BLaER1 (cell line): Measurements from ENCODE around the gene KCNB1.

Experiments used
- H3K27ac ChIP-seq: shearing (Covaris generic); formaldehyde crosslinking; 2 replicates; pipeline ENCODE4 v1.8.1; 2022
- H3K27me3 ChIP-seq: shearing (Covaris generic); formaldehyde crosslinking; 2 replicates; pipeline ENCODE4 v1.8.1; 2022
- H3K36me3 ChIP-seq: shearing (Covaris generic); formaldehyde crosslinking; 2 replicates; pipeline ENCODE4 v1.8.1; 2022
- H3K4me1 ChIP-seq: shearing (Covaris generic); formaldehyde crosslinking; 2 replicates; pipeline ENCODE4 v1.8.1; 2022
- H3K4me2 ChIP-seq: shearing (Covaris generic); formaldehyde crosslinking; 2 replicates; pipeline ENCODE4 v1.8.1; 2022
- H3K4me3 ChIP-seq: shearing (Covaris generic); formaldehyde crosslinking; 2 replicates; pipeline ENCODE4 v1.8.1; 2022
- H3K9ac ChIP-seq: shearing (Covaris generic); formaldehyde crosslinking; 2 replicates; pipeline ENCODE4 v1.8.1; 2022
- H3K9me3 ChIP-seq: shearing (Covaris generic); formaldehyde crosslinking; 2 replicates; pipeline ENCODE4 v1.8.1; 2022
- H4K20me1 ChIP-seq: shearing (Covaris generic); formaldehyde crosslinking; 2 replicates; pipeline ENCODE4 v1.8.1; 2022
- Cebpa-rat ChIP-seq: shearing (Covaris generic); IDR thresholded peaks from 2 replicates; pipeline ENCODE4 v1.8.1; 2022

The KCNB1 gene

DNA sequence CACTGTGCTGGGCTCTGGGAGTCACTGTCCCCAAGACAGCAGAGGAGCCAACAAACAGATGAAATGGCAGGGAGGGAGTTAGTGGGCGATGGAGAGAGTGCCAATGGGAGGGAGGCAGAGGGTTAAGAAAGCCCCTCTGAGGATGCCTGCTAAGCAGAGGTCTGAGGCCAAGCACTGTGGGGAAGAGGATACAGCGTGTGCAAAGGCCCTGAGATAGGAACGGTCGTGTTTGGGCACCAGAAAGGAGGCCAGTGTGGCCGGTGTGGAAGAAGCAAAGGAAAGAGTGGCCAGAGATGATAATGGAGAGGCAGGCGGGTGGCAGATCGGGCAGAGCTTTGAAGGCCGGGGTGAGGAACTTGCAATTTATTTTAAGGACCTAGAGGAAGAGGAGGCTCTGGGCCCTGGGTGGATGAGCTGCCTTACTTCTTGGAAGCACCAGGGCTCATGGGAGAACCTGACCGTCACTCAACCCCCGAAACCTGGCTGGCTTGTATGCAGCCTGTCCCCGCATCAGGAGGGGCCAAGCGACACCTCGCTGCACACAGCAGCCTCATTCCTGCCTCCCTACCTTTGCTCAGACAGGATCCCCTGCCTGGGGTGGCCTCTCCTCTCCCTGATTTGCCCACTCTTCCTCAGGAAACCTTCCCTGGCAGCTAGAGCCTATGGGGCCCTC lies 73.0 kb downstream of the KCNB1 start:
- H3K4me3 ChIP-seq, result no peak overlapping the region
- H4K20me1 ChIP-seq, result no peaks in the 10 kb centered on the region
- H3K9me3 ChIP-seq, result no peaks in the 10 kb centered on the region
- H3K36me3 ChIP-seq, result no peaks in the 10 kb centered on the region
- peaks cover 3% of the 10 kb centered on the region; the same call in 1 of the 2 replicates for H3K4me1 ChIP-seq
- no peaks in the 10 kb centered on the region for H3K27me3 ChIP-seq
- H3K4me2 ChIP-seq, result no peak overlapping the region
- H3K9ac ChIP-seq, result no peak overlapping the region
- no peak overlapping the region for H3K27ac ChIP-seq
- no peak for TF ChIP-seq Cebpa-rat

DNA sequence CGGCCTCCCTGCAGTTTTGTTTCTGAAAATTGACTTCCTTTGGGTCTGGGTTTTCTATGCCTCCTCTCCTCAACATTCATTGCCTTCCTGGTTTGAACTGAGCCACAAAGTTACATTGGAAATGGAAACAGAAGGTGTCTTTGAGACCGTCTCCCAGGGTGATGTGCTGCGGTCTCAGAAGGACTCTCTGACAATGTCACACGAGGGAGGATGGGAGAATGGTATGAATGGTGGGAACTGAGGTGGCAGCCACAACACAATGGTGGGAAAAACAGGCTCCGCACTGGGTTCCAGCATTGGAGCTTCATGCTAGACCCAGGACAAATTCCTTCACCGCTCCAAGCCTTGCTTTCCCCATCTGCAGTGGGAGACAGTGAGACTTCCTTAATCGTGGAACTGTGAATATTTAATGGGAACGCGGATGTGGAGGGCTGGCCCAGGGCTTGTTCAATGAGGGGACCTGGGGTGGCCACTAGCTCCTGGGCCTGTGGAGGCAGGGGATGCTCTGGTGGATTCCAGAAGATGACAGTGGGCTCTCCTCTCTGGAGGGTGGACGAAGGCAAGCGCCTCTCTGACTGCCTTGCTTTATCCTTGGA lies 73.9 kb downstream of the KCNB1 start:
- no peak overlapping the region for H3K27ac ChIP-seq
- TF ChIP-seq Cebpa-rat, result no peak
- H3K4me2 ChIP-seq, result no peak overlapping the region
- no peaks in the 10 kb centered on the region for H3K4me1 ChIP-seq
- H3K27me3 ChIP-seq, result no peaks in the 10 kb centered on the region
- no peaks in the 10 kb centered on the region for H3K36me3 ChIP-seq
- no peaks in the 10 kb centered on the region for H3K9me3 ChIP-seq
- H4K20me1 ChIP-seq, result no peaks in the 10 kb centered on the region
- no peak overlapping the region for H3K9ac ChIP-seq
- H3K4me3 ChIP-seq, result no peak overlapping the region

GRCh38 chr20:49406666-49407065 lies 75.8 kb downstream of the KCNB1 start:
- H3K9me3 ChIP-seq, result no peaks in the 10 kb centered on the region
- no peak overlapping the region for H3K27ac ChIP-seq
- H3K4me3 ChIP-seq, result no peak overlapping the region
- no peaks in the 10 kb centered on the region for H4K20me1 ChIP-seq
- TF ChIP-seq Cebpa-rat, result no peak
- H3K27me3 ChIP-seq, result no peaks in the 10 kb centered on the region
- no peaks in the 10 kb centered on the region for H3K36me3 ChIP-seq
- H3K4me1 ChIP-seq, result no peaks in the 10 kb centered on the region
- no peak overlapping the region for H3K4me2 ChIP-seq
- no peak overlapping the region for H3K9ac ChIP-seq

DNA sequence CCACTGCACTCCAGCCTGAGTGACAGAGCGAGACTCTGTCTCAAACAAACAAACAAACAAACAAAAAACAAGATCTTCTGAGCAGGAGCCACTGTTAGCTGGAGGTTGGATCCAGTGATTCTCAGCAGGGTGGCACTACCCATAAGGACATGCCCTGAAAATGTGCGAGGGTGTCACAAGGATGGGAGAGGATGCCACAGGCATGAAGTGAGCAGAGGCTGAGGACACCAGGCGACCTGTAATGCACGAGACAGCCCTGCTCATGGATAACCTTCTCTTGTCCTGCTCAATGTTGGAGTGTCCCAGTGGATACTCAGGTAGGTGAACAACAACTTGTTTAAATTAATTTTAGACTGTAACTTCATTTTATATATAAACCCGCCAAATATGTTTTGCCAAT lies 76.8 kb downstream of the KCNB1 start:
- H3K27ac ChIP-seq, result no peak overlapping the region
- H3K9me3 ChIP-seq, result no peaks in the 10 kb centered on the region
- TF ChIP-seq Cebpa-rat, result no peak
- no peaks in the 10 kb centered on the region for H3K36me3 ChIP-seq
- no peak overlapping the region for H3K4me2 ChIP-seq
- H3K9ac ChIP-seq, result no peak overlapping the region
- no peaks in the 10 kb centered on the region for H3K27me3 ChIP-seq
- H3K4me1 ChIP-seq, result no peaks in the 10 kb centered on the region
- no peak overlapping the region for H3K4me3 ChIP-seq
- no peaks in the 10 kb centered on the region for H4K20me1 ChIP-seq

DNA sequence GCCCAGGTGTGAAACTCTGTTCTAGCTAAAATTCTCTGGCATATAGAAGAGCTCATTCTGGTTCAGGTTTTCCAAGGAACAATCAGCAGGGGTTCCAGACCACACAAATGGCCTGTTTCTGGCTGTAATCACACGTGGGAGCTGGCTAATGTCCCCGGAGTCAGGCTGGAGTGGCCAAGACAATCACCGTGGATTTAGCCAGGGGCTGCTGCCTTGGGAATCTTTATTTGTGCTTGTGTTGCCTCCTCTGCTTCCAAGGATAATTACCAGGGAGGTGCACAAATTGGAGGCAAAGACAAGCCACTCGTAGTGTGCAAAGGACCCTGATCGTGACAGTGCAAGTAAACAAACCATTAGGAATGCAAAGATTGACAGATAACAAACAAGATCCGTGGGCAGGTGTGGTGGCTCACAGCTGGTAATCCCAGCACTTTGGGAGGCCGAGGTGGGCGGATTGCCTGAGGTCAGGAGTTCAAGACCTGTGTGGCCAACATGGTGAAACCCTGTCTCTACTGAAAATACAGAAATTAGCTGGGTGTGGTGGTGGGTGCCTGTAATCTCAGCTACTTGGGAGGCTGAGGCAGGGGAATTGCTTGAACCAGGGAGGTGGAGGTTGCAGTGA lies 77.3 kb downstream of the KCNB1 start:
- Histone ChIP-seq H3K4me1 (no peaks in the 10 kb centered on the region), H4K20me1 (no peaks in the 10 kb centered on the region), H3K9ac (no peak overlapping the region), H3K9me3 (no peaks in the 10 kb centered on the region), H3K4me3 (no peak overlapping the region), H3K27ac (no peak overlapping the region), H3K4me2 (no peak overlapping the region), H3K36me3 (no peaks in the 10 kb centered on the region), H3K27me3 (no peaks in the 10 kb centered on the region)
- TF ChIP-seq Cebpa-rat, result no peak

GRCh38 chr20:49404461-49404860 lies 78.0 kb downstream of the KCNB1 start:
- Histone ChIP-seq H3K27ac (no peak overlapping the region), H3K4me1 (no peaks in the 10 kb centered on the region), H3K27me3 (no peaks in the 10 kb centered on the region), H3K4me3 (no peak overlapping the region), H3K9ac (no peak overlapping the region), H4K20me1 (no peaks in the 10 kb centered on the region), H3K9me3 (no peaks in the 10 kb centered on the region), H3K36me3 (no peaks in the 10 kb centered on the region), H3K4me2 (no peak overlapping the region)
- no peak for TF ChIP-seq Cebpa-rat

DNA sequence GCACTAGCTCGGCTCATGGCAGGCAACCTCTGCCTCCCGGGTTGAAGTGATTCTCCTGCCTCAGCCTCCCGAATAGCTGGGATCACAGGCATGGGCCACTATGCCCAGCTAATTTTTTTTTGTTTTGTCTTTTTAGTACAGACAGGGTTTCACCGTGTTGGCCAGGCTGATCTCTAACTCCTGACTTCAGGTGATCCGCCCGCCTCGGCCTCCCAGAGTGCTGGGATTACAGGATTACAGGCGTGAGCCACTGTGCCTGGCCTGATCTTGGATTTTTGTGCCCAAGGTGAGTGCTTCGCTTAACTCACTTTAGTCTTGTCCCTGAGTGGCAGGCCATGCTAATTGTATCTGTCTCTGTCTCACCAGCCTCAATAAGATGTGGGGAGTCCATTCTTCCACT lies 78.6 kb downstream of the KCNB1 start:
- no peak for TF ChIP-seq Cebpa-rat
- H3K36me3 ChIP-seq, result no peaks in the 10 kb centered on the region
- H4K20me1 ChIP-seq, result no peaks in the 10 kb centered on the region
- H3K4me3 ChIP-seq, result no peak overlapping the region
- no peak overlapping the region for H3K27ac ChIP-seq
- H3K9me3 ChIP-seq, result no peaks in the 10 kb centered on the region
- no peak overlapping the region for H3K4me2 ChIP-seq
- no peak overlapping the region for H3K9ac ChIP-seq
- no peaks in the 10 kb centered on the region for H3K4me1 ChIP-seq
- no peaks in the 10 kb centered on the region for H3K27me3 ChIP-seq

DNA sequence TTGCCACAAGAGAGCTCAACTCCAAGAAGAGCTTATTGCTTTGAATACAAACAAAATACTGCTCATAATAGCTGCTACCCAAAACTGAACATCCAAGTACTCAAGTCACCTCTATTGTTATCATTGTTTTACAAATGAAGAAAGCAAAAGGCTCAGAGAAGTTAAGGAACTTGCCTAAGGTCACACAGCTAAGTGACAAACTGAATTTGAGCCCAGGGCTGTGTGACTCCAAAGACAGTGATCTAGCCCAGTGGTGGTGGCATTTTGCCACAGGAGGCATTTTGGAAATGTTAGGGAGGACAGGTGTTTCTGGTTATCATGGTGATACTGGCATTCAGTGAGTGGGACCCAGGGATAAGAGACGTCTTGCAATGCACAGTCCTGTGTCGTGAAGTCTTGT lies 79.5 kb downstream of the KCNB1 start:
- Histone ChIP-seq H3K9me3 (no peaks in the 10 kb centered on the region), H4K20me1 (no peaks in the 10 kb centered on the region), H3K4me2 (no peak overlapping the region), H3K4me3 (no peak overlapping the region), H3K4me1 (no peaks in the 10 kb centered on the region), H3K36me3 (no peaks in the 10 kb centered on the region), H3K9ac (no peak overlapping the region), H3K27me3 (no peaks in the 10 kb centered on the region), H3K27ac (no peak overlapping the region)
- TF ChIP-seq Cebpa-rat, result no peak

DNA sequence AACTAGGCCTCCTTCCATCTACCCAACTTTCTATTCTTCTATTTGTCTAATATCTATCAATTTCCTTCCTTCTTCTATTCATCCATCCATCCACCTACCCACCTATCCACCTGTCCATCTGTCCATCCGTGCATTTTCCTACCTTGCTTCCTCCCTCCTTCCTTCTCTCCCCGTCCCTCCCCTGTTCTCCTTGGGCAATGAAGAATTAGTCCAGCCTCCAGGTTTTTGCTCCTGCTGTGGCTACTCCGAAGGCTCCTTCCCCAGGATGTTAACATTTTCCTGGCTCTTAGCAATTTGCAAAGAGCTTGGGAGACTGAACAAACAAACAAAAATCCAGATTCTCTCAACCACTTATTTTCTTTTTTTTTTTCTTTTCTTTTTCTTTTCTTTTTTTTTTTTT lies 81.6 kb downstream of the KCNB1 start:
- no peaks in the 10 kb centered on the region for H3K27me3 ChIP-seq
- no peak for TF ChIP-seq Cebpa-rat
- H3K4me1 ChIP-seq, result no peaks in the 10 kb centered on the region
- H3K27ac ChIP-seq, result no peak overlapping the region
- H3K36me3 ChIP-seq, result no peaks in the 10 kb centered on the region
- H3K4me3 ChIP-seq, result no peak overlapping the region
- H3K4me2 ChIP-seq, result no peak overlapping the region
- no peak overlapping the region for H3K9ac ChIP-seq
- H3K9me3 ChIP-seq, result no peaks in the 10 kb centered on the region
- no peaks in the 10 kb centered on the region for H4K20me1 ChIP-seq

GRCh38 chr20:49400410-49400809 lies 82.1 kb downstream of the KCNB1 start:
- Histone ChIP-seq H3K9me3 (no peaks in the 10 kb centered on the region), H3K4me1 (no peaks in the 10 kb centered on the region), H3K27me3 (no peaks in the 10 kb centered on the region), H3K9ac (no peak overlapping the region), H3K4me3 (no peak overlapping the region), H4K20me1 (no peaks in the 10 kb centered on the region), H3K4me2 (no peak overlapping the region), H3K27ac (no peak overlapping the region), H3K36me3 (no peaks in the 10 kb centered on the region)
- TF ChIP-seq Cebpa-rat, result no peak
